ENCODE measurements around the gene GRB7.

Gene GRB7

DNA sequence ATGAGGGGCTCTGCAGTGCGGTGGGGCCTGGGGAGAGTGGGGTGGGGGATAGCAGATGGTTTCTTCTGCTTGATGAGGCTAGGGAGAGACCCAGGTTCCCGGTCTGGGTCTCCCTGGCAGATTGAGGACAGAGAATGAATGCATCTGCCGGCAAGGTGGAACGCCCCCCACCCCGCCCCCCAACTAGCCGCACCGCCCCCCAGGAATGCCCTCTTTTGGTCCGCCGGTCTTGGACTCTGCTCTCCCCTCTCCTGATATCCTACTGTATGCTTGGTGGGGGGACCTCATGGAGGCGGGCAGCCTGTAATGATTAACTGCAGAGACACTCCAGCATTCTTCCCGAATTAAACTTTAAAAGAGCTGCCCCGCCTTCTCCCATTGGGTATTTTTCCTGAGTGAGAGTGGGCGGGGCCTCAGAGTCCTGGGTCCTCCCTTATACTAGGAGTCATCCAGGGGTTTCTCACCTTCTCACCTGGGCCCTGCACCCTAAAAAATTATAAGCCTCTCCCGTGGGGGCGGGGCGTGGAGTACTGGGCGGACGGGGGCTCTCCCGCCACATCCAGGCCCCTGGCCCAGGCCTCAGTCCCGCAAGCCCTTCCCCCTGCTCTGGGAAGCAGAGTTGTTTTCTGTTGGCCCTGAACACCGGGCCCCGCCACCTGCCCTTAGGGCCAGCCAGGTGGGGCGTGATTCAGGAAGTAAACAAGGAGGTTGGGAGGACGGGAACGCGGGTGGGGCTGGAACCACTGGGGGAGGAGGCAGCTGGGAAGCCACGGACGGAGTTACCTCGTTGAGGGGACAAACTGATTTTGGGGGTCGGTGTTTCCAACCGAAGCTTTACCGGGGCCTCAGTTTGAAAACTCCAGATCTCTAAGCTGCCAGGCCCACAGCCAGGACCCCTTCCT is 1.5 kb downstream of the GRB7 start:
- no peaks in the 10 kb centered on the region for H3K79me2 ChIP-seq (ENCODE audit: low read length)
- TF ChIP-seq, protein P1, sequence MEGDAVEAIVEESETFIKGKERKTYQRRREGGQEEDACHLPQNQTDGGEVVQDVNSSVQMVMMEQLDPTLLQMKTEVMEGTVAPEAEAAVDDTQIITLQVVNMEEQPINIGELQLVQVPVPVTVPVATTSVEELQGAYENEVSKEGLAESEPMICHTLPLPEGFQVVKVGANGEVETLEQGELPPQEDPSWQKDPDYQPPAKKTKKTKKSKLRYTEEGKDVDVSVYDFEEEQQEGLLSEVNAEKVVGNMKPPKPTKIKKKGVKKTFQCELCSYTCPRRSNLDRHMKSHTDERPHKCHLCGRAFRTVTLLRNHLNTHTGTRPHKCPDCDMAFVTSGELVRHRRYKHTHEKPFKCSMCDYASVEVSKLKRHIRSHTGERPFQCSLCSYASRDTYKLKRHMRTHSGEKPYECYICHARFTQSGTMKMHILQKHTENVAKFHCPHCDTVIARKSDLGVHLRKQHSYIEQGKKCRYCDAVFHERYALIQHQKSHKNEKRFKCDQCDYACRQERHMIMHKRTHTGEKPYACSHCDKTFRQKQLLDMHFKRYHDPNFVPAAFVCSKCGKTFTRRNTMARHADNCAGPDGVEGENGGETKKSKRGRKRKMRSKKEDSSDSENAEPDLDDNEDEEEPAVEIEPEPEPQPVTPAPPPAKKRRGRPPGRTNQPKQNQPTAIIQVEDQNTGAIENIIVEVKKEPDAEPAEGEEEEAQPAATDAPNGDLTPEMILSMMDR (IDR thresholded peaks at IDR 0.05; ENCODE audit: low read depth, low read length) = no peak
- no peak for TF ChIP-seq EZH2phosphoT487 (IDR thresholded peaks at IDR 0.05; ENCODE audit: low read depth)
- no peaks in the 10 kb centered on the region for H4K20me1 ChIP-seq (ENCODE audit: insufficient read depth, low read length)
- peaks cover 14% of the 10 kb centered on the region for H3K27me3 ChIP-seq (ENCODE audit: low read depth, low read length)
- no peaks in the 10 kb centered on the region for H3K9me3 ChIP-seq (ENCODE audit: insufficient read depth, low read length)
- H3K36me3 ChIP-seq (replicated peaks; ENCODE audit: low read depth, low read length) = no peaks in the 10 kb centered on the region
- H3K27ac ChIP-seq (ENCODE audit: low read length) = no peak overlapping the region
- peaks cover 29% of the 10 kb centered on the region for H3K4me1 ChIP-seq (ENCODE audit: low read length)
- peak overlapping the region; percentile 79 for H3K4me3 ChIP-seq (ENCODE audit: low read length)
- H3K4me2 ChIP-seq (ENCODE audit: low read length) = peak overlapping the region; percentile 87
- H3K9ac ChIP-seq (ENCODE audit: low read length) = peak overlapping the region; percentile 53
- peak overlapping the region; percentile 52 for H2AFZ ChIP-seq (ENCODE audit: low read depth, low read length)

DNA sequence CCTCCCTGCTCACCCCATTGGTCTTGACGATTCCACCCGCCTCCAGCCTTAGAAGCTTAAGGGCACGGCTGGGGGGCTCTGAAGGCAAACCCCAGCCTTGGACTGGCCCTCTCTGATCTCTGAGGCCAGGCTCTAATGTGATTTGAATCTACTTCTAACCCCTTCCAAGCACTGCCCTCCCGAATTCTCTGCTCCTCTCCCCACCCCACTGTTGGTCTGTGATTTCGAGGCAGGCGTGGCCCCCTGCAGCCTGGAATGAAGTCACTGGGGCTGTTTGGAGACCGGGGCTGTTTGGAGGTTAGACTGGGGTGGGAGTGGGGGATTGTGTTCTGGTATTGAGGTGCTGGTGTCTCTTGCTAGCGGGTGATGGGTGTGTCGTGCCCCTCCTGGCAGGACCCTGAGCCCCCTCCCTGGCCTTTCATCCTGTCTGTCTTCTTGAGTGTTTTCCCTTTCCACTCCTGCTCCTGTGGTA is 2.2 kb downstream of the GRB7 start:
- no peaks in the 10 kb centered on the region for H3K79me2 ChIP-seq (ENCODE audit: low read length)
- no peak overlapping the region for H3K9ac ChIP-seq (ENCODE audit: low read length)
- H3K4me2 ChIP-seq (ENCODE audit: low read length) = peak overlapping the region; percentile 87
- peaks cover 14% of the 10 kb centered on the region for H3K27me3 ChIP-seq (ENCODE audit: low read depth, low read length)
- H3K36me3 ChIP-seq (replicated peaks; ENCODE audit: low read depth, low read length) = no peaks in the 10 kb centered on the region
- H3K4me1 ChIP-seq (ENCODE audit: low read length) = peaks cover 29% of the 10 kb centered on the region
- H2AFZ ChIP-seq (ENCODE audit: low read depth, low read length) = peak overlapping the region; percentile 17; the same call in 1 of the 2 replicates
- H3K27ac ChIP-seq (ENCODE audit: low read length) = no peak overlapping the region
- no peaks in the 10 kb centered on the region for H3K9me3 ChIP-seq (ENCODE audit: insufficient read depth, low read length)
- H4K20me1 ChIP-seq (ENCODE audit: insufficient read depth, low read length) = no peaks in the 10 kb centered on the region
- H3K4me3 ChIP-seq (ENCODE audit: low read length) = peak overlapping the region; percentile 79
- TF ChIP-seq, protein P1 (IDR thresholded peaks at IDR 0.05; ENCODE audit: low read depth, low read length) = no peak
- no peak for TF ChIP-seq EZH2phosphoT487 (IDR thresholded peaks at IDR 0.05; ENCODE audit: low read depth)

DNA sequence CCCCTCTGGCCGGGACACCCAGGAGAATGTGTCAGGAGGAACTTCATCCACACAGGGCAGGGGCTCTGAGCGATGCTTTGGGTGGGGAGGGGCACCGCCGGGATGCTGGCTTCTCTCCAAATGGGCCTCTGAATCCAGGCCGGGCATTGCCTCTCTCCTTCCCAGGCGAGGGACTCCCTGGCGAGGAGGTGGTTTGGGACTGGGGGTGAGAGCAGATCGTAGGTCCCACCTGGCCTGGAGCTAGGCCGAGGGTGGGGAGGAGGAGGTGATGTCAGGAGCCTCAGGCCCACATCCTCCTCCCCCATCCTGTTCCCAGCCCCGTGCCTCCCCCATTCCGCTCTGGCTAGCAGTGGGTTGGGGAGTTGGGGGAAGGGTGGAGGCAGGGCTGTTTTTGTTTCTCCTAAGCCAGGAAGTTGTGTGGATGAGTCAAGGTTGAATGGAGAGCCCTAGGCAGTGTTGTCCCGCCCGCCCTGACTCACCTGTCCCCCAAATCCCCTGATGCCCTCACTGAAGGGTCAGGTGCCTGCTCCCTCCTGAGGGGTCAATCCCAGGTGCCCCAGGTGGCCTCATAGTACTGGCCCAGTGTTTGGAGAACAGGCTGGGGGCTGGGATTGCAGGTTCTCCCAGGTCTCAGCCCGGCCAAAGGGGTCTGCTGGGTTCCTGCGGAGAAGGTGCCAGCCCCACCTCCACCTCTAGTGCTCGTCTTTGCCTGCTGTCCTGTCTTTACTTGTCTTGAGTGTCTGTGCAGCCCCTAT is 2.8 kb downstream of the GRB7 start:
- H3K4me3 ChIP-seq (ENCODE audit: low read length) = no peak overlapping the region
- H3K27ac ChIP-seq (ENCODE audit: low read length) = no peak overlapping the region
- H2AFZ ChIP-seq (ENCODE audit: low read depth, low read length) = 0 out of 2 replicates have a peak overlapping the region, but pooled peaks have one; percentile 17
- no peak for TF ChIP-seq EZH2phosphoT487 (IDR thresholded peaks at IDR 0.05; ENCODE audit: low read depth)
- TF ChIP-seq, protein P1 (IDR thresholded peaks at IDR 0.05; ENCODE audit: low read depth, low read length) = no peak
- H3K79me2 ChIP-seq (ENCODE audit: low read length) = no peaks in the 10 kb centered on the region
- H3K27me3 ChIP-seq (ENCODE audit: low read depth, low read length) = peaks cover 14% of the 10 kb centered on the region
- H3K4me2 ChIP-seq (ENCODE audit: low read length) = no peak overlapping the region
- H3K4me1 ChIP-seq (ENCODE audit: low read length) = peaks cover 29% of the 10 kb centered on the region
- no peaks in the 10 kb centered on the region for H3K9me3 ChIP-seq (ENCODE audit: insufficient read depth, low read length)
- H4K20me1 ChIP-seq (ENCODE audit: insufficient read depth, low read length) = no peaks in the 10 kb centered on the region
- H3K36me3 ChIP-seq (replicated peaks; ENCODE audit: low read depth, low read length) = no peaks in the 10 kb centered on the region
- no peak overlapping the region for H3K9ac ChIP-seq (ENCODE audit: low read length)
